HuH-7 (cell line): ENCODE measurements around the gene PRDM12.

ENCODE experiments used
- DNase-seq: peaks from one replicate; pipeline ENCODE4 v3.0.0; 2011; ENCODE audit warnings: low spot score

PRDM12 gene

DNA sequence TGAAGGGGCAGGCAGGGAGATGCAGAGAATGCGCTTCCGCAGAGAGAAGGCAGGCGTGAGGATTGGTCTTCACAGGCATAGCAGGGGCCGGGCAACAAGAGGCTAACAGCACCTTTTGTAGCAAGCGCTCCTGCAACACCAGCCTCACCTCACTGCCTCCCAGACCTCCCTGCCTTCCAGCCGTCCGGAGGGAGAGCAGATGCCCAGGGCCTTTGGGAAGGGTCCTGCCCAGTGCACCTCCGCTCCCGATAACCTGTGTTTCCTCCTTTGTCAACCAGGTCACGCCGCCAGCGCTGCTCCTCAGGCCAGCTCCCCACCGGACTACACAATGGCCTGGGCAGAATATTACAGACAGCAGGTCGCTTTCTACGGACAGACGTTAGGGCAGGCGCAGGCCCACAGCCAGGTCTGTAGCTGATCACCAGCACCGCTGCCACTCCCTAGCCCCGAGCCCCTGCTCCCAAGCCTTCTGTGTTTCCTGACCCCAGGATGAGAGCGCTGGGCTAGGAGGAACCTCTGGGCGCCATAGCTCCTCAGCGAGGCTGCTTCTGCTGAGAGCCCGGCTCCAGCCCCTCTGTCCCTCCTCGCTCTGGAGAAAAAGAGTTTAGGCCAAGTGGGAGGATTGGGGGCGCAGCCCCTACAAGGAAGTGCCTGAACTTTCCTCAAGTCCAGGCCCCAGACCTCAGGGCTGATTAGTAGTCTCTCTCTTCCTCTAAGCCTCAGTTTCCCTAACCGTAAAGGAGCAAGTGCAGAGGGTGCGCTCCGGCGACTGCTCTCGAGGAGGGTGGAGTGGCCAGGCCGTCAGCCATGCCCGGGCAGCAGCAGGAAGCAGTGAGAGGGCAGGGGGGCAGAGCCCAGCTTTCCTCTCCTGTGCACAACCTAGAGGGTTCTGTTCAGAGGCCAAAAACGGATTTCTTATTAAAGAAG lies 28.4 kb upstream of the PRDM12 start:
- no peak for DNase-seq

DNA sequence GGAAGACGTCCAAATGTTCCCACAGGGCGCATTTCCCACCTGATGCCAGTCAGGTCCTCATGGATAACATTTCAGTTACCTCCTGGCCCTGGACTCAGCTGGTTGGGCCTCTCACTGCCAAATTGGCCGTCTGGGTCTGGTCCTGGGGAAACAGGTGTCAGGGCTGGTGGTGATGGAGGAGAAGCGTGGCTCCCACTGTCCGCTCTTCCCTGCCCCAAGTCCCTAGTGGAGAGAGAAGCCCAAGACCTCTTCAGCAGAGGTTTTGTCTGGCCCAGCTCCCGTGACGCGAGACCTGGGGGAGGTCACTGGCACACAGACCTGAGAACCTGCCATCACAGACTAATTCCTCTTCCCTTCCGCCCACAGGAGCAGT lies 27.8 kb upstream of the PRDM12 start:
- DNase-seq, result no peak

DNA sequence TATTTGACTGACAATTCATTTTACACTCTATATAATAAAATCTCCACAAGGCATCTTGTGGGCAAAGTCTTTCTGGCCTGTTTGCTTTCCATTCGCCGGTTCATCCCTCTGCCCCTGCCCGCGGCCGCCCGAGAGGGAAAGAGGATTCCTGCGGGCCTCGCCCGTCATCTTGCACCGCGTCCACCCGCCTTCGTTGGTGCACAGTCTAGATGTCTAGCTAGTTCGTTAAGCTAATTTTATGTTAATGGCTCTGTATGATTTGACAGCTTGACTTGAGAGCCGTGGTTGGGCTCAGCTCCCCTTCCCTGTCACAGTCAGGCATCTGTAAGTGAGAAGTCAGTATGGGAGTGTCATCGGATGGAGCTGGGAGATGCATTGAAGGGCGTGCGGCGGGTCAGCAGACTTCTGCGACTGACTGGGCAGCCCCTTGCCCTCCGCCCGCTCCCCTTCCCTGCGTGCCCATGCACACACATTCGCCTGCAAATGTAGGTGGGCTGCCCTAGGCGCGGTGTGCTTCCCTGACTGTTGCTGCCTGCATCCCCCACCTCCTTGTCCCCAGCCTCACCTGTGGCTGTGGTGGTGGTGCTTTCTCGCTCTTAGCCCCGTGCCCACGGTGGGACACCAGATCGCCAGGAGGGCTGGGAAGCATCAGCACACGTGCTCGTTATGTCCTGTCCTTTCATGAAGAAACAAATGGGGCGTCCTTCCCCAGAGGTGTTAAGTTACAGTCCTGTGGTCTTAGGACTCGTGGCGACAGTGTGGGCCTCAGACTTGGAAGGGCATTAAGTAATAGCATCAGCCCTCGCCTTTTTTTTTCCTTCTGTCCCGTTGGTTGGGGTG lies 25.9 kb upstream of the PRDM12 start:
- DNase-seq, result no peak

DNA sequence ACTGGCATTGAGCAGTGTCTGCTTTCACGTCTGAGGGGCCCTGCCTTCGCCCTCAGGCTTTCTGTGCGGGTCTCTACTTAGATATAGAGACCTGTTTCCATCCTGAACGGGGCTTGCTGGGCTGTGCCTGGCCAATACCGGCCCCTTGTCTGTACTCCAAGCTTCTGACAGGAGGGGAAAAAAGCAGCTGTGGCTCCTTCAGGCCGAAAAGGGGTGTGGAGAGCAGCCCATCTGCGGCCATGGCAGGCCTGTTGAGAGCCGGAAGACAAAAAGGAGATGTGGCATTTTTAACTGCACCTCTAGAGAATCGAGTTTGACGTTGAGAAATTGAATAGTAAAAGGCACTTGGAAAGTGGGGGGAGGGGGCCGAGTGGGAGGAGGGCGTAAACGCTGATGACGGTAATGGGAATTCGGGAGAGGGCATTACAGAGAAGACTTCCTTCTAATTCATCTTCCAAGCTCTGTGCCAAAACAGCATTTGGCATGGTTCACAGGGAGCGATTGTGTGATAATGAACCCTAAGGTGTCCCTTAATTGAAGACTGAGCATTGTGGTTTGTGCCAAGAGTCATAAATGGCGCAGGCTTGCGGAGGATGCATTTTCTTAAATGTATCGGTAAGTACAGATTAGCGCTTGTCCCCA lies 25.1 kb upstream of the PRDM12 start:
- DNase-seq, result no peak

DNA sequence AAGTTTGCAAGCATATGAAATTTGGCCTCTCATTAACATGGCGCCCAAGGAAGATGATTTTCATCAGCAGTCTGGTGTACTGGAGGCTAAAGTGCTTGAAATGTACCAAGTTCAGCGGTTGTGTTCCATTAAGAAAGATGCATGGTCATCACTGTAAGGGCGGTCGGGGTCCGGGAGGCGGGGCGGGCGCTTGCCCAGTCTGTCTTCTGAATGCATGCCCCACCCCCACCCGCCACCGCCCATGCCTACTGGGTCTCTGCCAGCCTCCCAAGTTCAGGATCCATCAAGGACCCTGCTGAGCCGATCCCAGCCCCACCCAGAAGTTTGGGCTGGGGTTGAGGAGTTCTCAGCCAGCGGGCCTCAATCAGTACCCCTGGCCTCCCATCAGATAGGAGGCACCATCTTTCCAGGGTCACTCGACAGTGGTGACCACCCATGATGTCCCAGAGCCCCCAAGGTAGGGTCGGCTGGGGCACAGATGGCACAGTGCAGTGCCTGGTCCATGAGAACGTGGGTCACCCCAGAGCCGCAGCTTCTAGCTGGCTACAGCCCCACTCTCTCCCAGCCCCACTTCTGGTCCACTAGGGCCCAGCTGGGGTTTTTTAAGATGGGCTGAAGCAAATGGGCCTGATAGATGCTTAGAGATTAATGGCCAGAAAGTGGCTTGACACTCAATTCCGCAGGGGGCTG lies 24.4 kb upstream of the PRDM12 start:
- DNase-seq, result no peak

DNA sequence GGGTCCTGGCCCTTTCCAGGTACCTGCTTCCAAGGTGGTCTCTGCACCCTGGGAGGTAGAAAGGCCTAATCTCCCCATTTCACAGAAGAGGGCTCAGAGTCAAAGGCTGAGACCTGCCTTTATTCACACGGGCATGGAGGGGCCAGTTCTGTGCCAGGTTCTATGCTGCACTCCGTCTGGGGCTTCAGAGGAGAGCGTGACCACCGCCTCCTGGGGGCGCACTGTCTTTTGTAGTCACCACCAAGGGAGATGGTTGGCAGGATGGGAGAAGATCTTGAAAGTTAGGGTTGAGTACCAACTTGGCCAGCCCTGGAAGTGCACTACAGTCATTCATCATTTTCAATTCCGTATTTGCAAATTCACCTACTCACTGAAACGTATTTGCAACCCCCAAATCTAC lies 23.7 kb upstream of the PRDM12 start:
- DNase-seq, result no peak

DNA sequence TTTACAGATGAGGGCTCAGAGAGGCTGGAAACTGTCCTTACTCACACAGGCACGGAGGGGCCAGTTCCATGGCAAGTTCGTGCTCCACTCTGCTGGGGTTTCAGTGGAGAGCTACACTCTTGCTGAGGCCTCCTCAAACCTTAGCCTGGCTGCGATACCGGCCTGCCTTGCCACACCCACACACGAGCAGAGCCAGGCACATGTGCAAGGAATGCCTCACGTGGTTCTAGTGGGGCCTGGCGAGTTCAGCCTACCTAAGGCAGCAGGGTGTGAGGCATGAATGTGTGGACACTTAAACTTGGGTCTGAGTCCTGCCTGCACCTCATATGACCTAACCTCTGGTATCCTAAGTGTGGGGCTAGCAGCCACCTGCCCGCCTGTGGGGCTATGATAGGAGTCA lies 21.5 kb upstream of the PRDM12 start:
- no peak for DNase-seq

DNA sequence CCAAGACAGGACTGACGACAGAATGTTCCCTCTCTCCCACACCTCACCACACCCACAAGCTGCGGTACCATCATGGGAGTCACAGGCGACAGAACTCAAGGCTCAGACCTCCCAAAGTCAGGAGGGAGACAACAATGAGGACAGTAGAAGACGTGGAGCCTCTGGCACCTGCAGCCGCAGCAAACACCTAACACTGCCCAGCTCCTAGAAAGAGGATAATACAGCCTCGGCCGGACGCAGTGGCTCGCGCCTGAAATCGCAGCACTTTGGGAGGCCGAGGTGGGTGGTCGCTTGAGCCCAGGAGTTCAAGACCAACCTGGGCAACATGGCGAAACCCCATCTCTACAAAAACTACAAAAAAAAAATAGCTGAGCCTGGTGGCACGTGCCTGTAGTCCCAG lies 13.2 kb upstream of the PRDM12 start:
- no peak for DNase-seq

DNA sequence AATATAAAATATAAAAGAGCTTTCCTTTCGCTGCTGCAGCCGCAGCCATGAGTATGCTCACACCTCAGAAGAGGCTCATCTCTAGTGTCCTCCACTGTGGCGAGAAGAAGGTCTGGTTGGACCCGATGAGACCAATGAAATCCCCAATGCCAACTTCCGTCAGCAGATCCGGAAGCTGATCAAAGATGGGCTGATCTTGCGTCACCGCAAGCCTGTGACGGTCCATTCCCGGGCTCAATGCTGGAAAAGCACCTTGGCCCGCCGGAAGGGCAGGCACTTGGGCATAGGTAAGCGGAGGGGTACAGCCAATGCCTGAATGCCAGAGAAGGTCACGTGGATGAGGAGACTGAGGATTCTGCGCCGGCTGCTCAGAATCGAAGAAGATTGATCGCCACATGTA lies 12.6 kb upstream of the PRDM12 start:
- no peak for DNase-seq

DNA sequence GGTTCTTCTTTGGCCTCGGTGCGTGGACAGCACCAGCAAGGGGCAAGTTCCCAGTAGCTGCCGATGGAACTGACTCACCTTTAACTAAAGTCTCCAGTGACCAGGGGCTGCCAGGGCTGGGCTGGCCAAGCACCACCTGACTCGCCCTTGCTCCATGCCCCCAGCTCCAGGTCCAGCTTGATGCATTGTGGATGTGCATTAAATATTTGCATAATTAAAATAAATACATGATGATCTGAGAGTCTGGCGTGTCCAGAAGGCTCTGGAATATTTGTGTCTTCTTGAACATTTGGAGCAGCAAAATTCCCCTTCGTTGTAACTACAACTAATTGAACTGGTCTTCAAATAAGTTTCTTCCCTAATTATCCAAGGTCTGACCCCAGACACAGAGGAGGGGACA lies 9.5 kb upstream of the PRDM12 start:
- DNase-seq, result no peak

DNA sequence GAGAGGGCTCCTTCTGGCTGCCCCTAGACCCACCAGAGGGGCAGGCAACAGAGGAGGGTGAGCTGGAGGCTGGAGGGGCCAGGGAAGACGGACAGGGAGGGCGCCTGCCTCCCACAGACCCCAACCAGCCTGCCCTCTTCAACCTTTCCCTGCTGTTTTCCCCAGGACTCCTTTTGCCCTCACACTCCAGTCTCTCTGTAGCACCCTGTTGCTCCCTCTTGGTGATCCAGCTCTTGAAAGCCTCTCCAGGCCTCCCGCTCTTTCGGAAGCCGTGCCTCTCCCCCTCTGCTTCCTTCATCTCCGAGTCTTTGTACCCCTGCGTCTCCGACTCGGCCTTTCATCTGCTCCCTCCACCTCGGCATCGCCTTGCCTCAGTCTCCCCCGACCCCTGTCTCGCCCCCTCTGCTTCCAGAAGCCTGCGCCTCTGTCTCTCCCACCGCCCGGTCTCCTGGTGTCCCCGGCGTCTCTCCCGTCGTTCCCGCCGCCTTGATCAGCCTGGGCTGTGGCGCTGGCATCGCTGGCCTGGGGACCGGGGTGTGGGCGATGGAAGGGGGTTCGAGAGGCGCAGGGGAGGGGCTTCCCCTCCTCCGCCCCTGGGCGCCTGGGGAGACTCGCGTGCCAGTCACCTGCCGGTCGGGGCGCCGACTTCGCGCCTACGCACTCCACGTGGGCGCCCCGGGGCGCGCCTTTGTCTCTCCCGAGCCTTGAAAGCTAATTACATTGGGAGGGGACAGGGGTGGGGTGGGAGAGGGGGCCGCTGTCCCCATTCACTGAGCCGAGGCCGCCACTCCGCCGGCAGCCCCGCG lies 5.3 kb upstream of the PRDM12 start:
- DNase-seq, result no peak

DNA sequence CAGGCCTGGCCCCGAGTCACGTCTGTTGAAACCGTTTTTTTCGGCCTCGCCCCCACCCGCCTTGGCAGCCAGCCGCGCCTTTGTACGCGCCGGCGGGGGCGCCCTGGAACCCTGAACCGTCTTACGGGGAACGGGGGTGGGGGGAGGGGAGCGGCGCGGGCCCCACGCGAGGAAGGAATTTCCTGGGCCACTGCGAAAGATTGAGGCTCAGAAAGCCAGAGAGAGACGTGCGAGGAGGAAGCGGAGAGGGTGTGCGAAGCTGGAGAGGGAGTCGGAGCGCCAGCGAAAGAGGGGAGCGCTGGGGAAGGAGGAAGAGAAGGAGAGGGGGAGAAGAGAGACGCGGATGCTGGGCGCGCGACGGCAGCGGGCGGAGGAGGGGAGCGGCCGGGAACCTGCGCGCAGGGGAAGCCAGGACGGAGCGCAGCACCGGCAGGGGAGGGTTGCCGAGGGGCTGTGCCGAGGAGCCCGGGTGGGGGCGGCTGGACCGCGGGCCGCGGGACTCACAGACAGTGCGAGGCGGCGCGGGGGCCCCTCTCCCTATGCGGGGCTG lies 4.6 kb upstream of the PRDM12 start:
- no peak for DNase-seq

DNA sequence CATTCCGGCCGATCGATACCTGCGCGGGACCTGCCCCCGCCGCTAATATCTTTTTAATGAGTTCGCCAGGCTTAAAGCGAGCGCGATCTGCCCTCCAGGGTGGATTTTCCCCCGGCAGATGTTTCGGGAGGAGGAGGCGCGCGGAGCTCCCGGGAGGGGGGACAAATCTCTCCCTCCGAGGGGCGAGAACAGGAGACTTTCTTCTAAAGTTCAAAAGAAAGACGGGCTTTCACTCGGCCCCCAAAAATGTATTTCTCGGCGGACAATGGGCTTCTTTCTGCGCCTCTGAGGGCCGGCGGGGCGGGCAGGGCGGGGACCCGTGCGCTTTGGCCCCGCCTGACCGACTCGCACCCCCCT lies 4.1 kb upstream of the PRDM12 start:
- DNase-seq, result no peak

DNA sequence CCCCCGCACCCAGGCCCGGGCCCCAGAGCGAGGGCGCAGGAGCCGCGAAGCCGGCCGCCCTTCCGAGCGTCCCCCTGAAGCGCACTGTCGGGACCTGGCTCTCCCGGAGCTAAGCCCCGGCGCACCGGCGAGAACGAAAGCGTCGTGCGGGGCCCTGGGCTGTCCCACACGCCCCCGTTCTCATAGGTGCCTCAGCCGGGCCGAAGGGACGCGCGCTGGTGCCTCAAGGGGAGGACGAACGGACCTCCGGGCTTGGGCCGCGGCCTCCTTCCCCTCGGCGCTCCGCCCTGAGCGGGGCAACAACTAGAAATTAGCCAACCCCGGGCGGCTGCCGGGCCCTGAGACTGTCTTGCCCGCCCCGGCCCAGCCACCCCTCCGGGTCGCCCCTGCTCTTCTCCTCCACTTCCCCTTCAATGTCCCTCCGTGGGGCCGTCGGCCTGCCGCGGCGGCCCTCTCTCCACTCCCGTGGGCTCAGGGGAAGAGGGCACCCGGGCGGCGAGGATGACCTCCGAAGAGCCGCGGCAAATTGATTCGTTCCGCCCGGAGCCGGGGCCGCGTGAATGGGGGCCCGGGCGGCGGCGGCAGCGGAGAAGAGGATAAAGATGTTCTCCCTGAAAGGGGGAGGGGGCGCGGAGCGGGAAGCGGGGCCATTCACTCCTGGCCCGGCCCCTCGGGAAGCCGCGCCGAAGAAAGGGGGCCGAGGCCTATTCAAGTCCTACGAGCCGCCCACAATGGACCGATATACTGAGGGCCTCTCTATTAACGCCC lies 3.5 kb upstream of the PRDM12 start:
- peak; percentile 69 for DNase-seq

DNA sequence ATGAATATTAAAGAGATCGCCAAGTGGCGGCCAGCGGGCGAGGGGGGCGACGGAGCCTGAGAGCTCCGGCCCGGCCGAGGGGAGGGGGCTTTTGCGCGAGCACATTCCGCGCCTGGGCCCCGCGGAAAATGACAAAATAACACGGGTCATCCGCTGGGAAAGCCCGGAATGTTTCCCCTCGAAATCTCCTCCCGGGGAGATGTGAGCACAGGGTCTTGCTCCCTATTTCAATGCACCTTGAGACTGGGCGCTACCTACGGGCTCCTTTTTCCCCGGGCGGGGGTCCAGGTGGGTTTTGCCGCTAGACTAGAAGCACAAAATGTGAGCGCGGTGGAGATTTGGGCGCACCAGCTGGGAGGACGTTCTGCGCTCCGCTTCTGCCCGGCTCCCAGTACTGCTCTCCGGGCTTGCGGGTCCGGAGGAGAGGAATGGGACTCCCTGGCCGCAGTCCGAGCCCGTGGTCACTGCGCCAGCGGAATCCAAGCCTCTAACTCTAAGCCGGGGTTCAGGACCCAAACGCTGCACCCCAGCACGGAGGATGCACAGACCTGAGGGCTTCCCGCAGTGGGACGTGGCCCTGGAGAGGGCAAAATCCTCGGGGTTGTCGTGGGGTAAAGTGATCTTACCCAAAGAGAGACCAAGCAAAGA lies 2.8 kb upstream of the PRDM12 start:
- DNase-seq, result no peak

DNA sequence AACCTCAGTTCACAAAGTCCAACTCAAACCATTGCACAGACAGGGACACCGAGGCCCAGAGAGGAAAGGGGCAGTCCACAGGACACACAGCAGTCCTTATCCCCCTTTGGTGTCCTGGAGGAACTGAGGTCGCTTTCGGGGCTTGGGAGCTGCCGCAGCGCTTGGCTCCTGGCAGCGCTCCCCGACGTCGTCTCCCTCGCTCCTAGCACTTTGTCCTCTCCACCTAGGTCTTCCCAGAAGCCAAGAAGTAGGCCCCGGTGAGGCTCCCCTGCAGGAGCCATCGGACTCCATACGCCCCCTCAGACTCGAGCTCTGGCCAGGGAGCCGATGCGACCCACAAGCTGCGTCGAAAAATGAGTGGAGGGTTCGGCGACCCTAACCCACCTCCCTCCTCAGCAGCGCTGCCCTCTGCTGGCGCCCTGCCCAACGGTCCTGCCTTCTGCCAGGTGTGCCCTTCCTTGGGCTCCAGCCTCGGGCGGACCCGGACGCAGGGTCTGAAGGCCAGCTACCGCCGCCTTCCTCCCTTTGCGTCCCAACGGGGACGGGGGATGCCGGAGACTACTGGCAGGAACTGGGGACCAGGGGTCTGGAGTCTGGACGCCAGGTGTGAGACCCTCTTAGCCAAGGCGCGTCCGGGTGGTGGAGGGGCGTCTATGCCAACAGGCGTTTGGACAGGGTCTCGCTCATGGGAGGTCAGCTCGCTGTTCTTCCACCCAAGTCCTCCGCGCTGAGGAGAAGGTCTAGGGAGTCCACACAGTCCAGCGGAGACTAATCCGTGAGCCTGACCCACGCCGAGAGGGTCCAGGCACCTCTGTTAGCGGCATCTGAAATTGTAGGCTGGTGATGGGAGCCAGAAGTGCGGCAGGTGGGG lies 2.1 kb upstream of the PRDM12 start:
- peak; percentile 50 for DNase-seq

DNA sequence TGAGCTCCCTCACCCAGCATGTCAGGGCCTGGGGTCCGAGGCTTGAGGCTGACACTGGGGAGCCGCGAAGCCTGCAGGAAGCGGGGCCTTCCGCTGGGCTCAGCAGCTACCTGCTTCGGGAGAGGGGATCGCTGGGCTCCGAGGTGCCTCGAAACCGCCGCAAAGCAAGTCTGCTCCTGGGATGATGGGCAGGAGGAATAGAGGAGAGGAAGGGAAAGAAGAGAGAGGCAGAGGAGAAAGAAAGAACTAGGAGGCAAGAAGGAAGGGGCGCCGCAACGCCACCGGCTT lies 1.5 kb upstream of the PRDM12 start:
- no peak for DNase-seq

DNA sequence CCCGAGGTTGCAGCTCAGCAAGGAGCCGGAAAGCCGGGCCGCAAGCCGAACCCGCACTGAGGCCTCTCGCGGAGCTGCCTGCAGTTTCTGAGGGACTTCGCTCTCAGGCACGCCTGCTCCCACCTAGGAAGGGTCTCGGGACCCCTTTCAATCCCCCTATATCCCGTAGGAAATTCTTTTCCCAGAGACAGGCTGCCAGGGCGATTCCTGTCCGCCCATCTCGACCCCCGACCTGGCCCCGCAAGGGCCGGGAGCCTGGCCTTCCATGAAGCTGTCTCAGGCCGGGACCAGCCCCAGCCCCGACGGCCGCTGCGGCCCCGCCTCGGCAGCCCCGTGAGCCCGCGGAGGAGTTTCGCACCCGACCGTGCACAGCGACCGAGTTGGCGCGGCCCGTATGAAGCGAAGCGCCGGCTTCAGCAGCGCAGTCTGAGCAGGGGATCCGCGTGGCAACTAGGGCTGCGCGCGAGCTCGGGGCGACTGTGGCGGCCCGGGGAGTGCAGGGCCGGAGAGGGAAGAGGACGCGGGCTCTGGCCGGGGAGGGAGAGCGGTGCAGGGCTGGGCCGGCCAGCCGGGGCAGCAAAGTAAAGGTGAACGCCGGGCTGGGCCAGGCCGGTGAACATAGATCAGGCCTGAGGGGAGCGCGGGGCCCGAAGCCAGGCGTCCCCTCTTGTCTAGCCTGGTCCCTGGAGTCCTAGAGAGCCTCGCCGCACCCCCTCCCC lies 977 bp upstream of the PRDM12 start:
- DNase-seq, result peak; percentile 65

DNA sequence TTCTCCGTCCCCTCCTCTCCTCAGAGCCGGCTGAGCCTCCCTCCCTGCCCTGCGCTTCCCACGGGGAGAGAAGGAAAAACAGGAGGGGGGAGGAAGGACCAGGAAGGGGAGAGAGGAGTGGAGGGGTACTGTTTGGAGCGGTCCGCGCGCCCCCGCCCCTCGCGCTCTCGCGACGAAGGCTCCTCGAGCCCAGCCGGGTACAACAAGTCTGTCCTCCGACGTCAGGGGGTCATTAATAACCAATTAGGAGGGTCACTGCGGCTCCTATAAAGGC lies 480 bp upstream of the PRDM12 start:
- DNase-seq, result peak; percentile 45
